SKM-1 treated with dmso at 0.1 percent for 144 hours (cell line): ENCODE data around the gene MSL2.
"Not testable (repeated sequence)": the region's sequence is repeated elsewhere in the genome, so short reads cannot be mapped to it uniquely, and the experiment has no call there.

ENCODE experiments used
- DNase-seq: peaks from one replicate; lab custom pipeline; 2025; ENCODE audit not compliant: unreplicated experiment; lab: John Stamatoyannopoulos, UW

The MSL2 gene

GRCh38 chr3:136149667-136150066 lies 46.5 kb downstream of the MSL2 start:
- DNase-seq, result no peak

- DNase-seq, result no peak
Measured at GRCh38 chr3:136146981-136147729, 49.0 kb downstream of the MSL2 start.

GRCh38 chr3:136144397-136144796 lies 51.7 kb downstream of the MSL2 start:
- DNase-seq, result not testable (repeated sequence)

GRCh38 chr3:136142592-136142991 lies 53.5 kb downstream of the MSL2 start:
- no peak for DNase-seq

- DNase-seq, result no peak
Measured at GRCh38 chr3:136141891-136142290, 54.2 kb downstream of the MSL2 start.

GRCh38 chr3:136141291-136141785 lies 54.8 kb downstream of the MSL2 start:
- no peak for DNase-seq

- no peak for DNase-seq
Measured at GRCh38 chr3:136136454-136136853, 59.7 kb downstream of the MSL2 start.

- DNase-seq, result no peak
Measured at GRCh38 chr3:136135039-136135802, 60.9 kb downstream of the MSL2 start.

GRCh38 chr3:136134091-136134490 lies 62.0 kb downstream of the MSL2 start:
- no peak for DNase-seq

- not testable (repeated sequence) for DNase-seq
Measured at GRCh38 chr3:136131647-136132046, 64.5 kb downstream of the MSL2 start.

GRCh38 chr3:136122006-136122405 lies 74.1 kb downstream of the MSL2 start:
- DNase-seq, result no peak

GRCh38 chr3:136120373-136121348 lies 75.5 kb downstream of the MSL2 start:
- DNase-seq, result no peak

- not testable (repeated sequence) for DNase-seq
Measured at GRCh38 chr3:136119783-136120182, 76.4 kb downstream of the MSL2 start.

GRCh38 chr3:136119332-136119731 lies 76.8 kb downstream of the MSL2 start:
- not testable (repeated sequence) for DNase-seq

- no peak for DNase-seq
Measured at GRCh38 chr3:136114421-136114820, 81.7 kb downstream of the MSL2 start.

- DNase-seq, result no peak
Measured at GRCh38 chr3:136110481-136110880, 85.7 kb downstream of the MSL2 start.

GRCh38 chr3:136109499-136109898 lies 86.6 kb downstream of the MSL2 start:
- DNase-seq, result no peak

- no peak for DNase-seq
Measured at GRCh38 chr3:136106101-136106500, 90.0 kb downstream of the MSL2 start.

- DNase-seq, result no peak
Measured at GRCh38 chr3:136105044-136105443, 91.1 kb downstream of the MSL2 start.
